Activated CD8-positive, alpha-beta memory T cell treated with anti-CD3 and anti-CD28 coated beads for 4 hours (primary cell): ENCODE results near the gene VPS52.

Experiments used
- DNase-seq, 2 donors: peaks; one replicate each; pipeline ENCODE4 v3.0.0-alpha.2; 2020; ENCODE audit warnings: low read depth in 2 of 2

Gene VPS52

DNA sequence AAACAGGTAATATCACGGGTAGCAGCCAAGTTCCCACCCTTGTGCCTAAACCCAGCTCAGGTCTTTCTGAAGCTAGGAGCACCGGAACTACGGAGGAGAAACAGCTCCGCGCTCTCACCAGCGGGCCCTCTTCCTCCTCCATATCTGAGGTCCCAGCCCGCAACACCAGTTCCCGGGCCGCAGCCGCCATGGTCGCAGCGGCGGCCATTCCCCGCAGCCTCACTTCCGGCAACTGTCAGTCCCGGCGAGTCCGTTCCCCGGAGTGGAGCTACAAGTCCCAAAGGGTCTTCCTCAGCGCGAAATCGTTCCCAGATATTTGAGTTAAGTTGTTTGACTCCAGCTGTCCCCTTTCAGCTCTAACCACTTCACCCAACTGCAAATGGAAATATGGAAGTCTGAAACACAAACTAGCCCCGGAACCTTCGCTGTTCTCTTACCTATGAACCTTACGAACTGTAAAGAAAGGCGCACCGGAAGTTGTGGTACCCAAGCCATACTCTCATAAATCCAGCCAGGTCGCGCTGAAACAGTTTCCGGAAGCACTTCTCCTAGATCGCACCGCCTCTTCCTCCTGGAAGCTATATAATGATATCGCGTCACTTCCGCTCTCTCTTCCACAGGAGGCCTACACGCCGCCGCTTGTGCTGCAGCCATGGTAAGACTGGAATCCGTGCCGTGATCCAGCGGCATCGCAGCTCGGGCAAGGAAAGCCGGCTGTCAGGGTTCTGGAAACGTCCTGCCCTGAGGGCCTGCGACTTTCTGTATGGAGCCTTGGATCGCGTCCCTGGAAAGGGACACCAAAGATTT is at the start of gene VPS52, which contains the start of gene RPS18:
VPS52 (minus strand) TSS at position 409 of the 807 bp plus-strand sequence; CDS start at position 208, 201 bp downstream.
RPS18 (plus strand) TSS at position 608 of the 807 bp plus-strand sequence; CDS start at position 653, 45 bp downstream.
- DNase-seq: peak; percentile 81 to 88

DNA sequence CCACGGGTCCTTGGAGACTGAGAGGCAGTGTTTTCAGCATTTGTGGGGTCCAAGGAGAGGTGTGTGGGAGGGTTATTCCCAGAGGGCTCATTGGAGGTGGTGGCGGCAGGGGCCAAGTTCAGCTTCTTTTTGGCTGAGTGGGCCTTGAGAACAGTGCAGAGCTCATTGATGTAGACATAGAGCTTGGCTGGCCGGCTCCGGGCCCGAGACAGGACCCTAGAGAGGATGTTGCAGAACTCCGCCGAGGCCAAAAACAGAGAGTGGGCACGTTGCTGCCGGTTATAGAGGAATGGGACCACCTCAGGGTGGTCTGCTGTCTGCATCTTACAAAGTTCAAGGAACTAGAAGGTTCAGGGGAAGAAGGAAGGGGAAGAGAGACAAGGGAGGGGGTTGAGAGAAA is 49.6 kb upstream of the VPS52 start:
- DNase-seq: no peak

- no peak for DNase-seq
Observed at GRCh38 chr6:33320315-33321181, 48.9 kb upstream of the VPS52 start.

DNA sequence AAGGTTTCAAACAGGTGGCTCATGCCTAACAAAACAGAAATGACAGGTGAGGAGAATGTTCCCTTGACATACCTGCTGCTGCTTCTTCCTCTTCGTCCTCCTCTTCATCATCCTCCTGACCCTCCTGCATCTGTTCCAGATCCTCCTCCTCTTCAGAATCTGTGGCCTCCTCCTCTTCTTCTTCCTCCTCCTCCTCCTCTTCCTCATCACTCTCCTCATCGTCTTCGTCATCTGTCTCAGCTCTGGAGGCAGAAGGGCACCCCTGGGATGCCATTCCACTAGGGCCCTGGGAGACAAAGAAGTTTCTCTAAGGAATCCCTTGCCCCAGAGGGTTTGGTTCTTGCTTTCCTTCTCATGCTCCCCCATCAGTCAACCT is 48.3 kb upstream of the VPS52 start:
- DNase-seq: no peak

DNA sequence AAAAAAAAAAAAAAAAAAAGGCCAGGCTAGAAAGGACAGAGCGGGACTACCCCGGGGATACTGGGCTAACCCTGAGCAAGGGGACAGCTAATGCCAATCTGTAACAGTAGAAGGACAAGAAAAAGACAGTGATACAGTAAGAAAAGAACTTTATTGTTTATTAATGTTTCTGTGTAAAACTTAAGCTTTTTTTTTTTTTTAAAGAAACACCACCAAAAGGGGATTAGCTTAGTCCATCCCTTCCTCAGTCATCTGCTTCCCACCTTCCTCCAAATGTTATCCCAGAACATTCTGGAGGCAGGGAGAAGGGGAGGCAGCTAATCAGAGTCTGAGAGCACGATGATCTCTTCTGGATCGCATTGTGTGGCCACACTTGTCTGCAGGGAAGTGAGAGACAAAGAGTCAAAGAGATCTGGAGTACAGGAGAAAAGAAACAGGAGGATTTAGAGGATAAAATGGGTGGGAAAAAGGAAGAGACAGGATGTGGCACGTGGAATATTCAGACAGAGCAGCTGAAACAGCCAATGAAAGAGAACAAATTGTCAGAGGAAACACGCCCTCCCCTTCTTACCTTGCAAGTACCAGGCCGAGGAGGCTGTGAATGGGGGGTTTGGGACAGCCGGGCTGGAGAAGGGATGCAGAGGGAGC is 46.9 kb upstream of the VPS52 start:
- DNase-seq: no peak

GRCh38 chr6:33317669-33318425 is 46.2 kb upstream of the VPS52 start, which contains the start of gene ZBTB22:
Gene ZBTB22 (minus strand): TSS chr6:33317744. CDS start chr6:33316916, 828 bp downstream.
- DNase-seq: peak; percentile 88

- peak in 1 of 2 donors; percentile 57 for DNase-seq
Observed at GRCh38 chr6:33317419-33317668, 45.7 kb upstream of the VPS52 start.

DNA sequence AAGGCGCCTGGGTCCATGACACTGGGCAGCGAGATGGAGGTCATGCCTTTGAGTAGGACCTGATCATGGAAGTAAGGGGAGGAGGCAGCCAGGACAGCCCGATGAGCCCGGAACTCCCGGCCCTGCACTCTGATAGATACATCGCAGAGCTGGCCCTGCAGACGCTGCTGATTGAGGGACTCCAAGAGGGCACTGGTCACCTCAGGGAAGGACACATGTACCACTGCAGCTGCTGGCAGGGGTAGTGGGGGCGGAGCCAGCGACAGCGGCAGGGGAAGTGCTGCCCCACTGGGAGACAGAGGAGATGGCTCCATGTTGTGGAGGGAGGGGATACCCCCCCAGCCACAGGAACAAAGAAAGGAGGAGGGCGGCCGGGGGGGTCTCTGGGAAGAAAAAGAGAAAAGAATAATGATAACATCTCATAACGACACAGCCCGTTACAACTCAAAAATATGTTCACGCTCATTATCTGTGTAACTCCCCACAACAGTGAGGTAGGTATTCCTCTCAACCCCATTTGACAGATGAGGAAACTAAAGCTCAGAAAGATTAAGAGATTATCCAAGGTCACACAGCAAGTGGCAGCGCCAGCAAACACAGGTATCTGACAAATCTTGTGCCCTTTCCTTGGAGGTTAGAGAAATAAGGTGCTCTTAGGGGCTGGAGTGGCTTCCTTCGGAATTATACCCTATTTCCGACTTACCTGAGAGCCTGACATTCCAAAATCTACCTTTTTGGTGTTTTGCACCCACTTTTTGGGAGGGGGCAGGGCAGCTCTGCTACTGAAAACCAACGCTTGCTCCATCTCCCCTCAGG is 45.1 kb upstream of the VPS52 start:
- no peak for DNase-seq

GRCh38 chr6:33315793-33316602 is 44.3 kb upstream of the VPS52 start:
- no peak for DNase-seq

GRCh38 chr6:33314943-33315792 is 43.5 kb upstream of the VPS52 start:
- DNase-seq: no peak

GRCh38 chr6:33314515-33314942 is 42.9 kb upstream of the VPS52 start:
- peak in 1 of 2 donors; percentile 50 for DNase-seq

DNA sequence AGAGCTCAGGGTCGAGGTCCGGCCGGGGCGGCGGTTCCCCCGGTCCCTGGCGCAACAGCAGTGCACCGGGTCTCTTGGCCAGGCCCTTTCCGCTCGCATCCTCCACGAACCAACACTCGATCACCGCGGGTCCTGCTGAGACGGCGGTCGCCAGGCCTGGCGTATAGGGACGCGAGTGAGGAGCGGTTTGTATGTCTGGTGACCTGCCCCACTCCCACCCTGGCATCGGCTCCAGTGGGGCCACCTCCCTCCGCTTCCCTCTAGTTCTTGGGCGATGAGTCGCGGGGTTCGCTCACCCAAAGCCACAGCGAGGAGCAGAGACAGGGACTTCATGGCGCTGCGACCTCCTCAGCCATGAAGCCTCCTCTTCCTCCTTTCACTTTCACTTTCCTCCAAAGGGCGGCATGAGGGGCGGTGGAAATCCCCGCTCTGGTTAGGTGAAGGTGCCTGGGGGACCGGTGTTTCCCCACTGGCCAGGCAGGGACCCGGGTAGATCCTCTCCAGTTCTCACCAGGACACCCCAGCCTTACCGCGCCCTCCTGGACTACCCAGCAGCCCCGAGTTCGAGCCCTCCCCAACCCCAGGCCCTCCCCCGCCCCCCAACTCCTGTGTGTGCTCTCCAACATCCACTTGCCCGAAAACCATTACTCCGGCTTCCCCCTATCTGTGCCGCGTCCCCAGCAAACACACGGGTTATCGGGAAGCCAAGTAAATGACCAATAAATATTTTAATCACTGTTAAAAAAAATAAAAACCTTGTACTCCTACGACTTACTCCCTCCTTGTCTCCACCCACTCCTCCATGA is 42.2 kb upstream of the VPS52 start, which contains the start of gene TAPBP:
TAPBP (minus strand) TSS at position 370 of the 806 bp plus-strand sequence; CDS start at position 333, 37 bp downstream.
- peak; percentile 80 to 83 for DNase-seq

- no peak for DNase-seq
Observed at GRCh38 chr6:33313105-33313708, 41.5 kb upstream of the VPS52 start.

DNA sequence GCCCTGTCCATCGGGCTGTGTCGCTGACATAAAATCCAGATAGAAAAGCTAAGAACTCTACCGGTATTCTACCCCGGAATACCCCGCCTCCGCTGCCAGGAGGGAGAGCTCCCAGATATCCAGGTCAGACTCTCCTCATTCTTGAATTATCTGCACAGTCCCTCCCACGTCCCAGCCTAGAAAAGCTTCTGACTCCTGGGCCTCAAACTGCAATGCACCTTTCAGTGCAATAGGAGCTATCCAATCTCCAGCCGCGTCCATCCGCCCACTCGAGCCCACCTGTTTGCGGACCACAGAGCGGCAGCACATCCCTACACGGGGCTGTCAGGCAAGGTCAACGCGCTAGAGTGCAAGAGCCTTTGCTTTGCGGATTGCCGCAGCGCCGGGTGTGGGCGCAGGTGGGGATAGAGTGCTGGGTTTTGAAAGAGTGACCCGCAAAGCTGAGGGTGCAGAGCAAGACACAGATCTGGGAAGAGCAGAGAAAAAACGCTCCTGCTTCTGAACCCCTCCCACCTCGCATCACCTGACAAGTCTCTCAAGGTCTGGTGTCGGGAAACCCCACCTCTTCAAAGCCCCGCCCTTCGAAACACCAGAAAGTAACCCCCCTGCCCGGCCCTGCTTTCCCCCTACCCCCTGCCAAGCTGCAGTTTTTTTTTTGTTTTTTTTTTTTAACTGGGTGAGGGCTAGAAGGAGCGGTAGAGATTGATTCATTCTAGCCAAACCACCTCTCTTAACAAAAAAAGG is 40.9 kb upstream of the VPS52 start:
- DNase-seq: peak; percentile 69 to 77

DNA sequence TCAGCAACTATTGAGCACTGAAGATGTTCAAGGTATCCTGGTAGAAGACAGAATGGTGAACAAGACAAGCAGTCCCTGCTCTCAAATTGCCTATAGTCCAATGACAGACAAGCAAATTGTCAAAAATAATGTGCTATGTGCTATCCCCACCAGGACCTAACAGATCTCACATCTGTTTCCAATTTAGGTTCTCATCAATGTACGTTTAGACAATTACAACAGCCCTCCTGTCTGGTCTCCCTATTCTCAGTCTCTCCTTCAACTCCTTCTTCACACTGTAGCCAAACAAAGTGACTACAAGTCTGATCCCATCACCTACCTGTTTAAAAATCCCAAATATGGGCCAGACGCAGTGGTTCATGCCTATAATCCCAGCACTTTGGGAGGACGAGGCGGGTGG is 34.7 kb upstream of the VPS52 start:
- no peak for DNase-seq

DNA sequence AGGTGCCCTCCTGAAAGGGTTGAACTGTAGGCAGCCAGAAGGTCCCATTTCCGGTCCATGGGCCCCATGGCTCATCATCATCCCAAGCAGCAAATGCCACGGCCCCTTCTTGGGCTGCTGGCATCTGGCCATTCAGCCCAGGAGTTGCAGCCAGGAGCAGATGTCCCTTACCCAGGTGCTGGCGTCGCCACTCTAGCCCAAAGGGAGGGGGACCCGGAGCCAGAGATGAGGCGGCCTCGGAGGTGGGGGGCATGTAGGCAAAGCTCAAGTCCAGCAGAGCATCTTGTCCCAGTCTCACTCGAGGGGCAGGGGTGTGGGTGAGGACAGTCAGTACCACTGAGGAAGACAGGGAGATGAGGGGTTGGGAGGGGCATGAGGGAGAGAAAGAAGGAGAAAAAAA is 33.4 kb upstream of the VPS52 start:
- DNase-seq: no peak

GRCh38 chr6:33304216-33304615 is 32.5 kb upstream of the VPS52 start:
- DNase-seq: no peak
